K562 (cell line): ENCODE data around the gene LMNA. TPM values are rescaled to one million over a fixed set of nuclear protein-coding genes. Genes with fewer than 3 reads are reported as not detected.
A peak's percentile ranks its signal among the peaks of the same experiment; 100 is the strongest.

Source experiments
- CBX3 ChIP-seq, 2 experiments: IDR thresholded peaks; 1 replicate in 1 of 2; 2 replicates in 1 of 2; pipeline ENCODE4 v1.6.1; 2012; ENCODE audit warnings: inconsistent platforms in 2 of 2, low read length in 2 of 2, borderline replicate concordance in 1 of 2, control low read depth in 1 of 2
- CBX8 ChIP-seq: fragments of 200-600 bp; sonication (generic); IDR thresholded peaks from 2 replicates; pipeline ENCODE4 v1.6.1; 2012; ENCODE audit warnings: borderline replicate concordance, mixed run types, low read depth, mild to moderate bottlenecking, moderate library complexity, mixed read lengths, low read length, control low read depth, inconsistent platforms; ENCODE audit not compliant: poor library complexity, severe bottlenecking; ENCODE audit errors: extremely low read depth
- CEBPG ChIP-seq, 3 experiments: fragments of 200-800 bp in 1 of 3; sonication (Bioruptor generic) in 1 of 3; sonication (generic) in 1 of 3; formaldehyde crosslinking in 1 of 3; IDR thresholded peaks in 2 of 3; conservative IDR thresholded peaks in 1 of 3; 2 replicates each; pipeline versions ENCODE4 v1.6.1 to v1.8.0; 2016 to 2022; ENCODE audit warnings: missing compliant biosample characterization in 2 of 3, missing genetic modification characterization in 2 of 3, mild to moderate bottlenecking in 1 of 3, missing genetic modification reagents in 1 of 3
- CTBP1 ChIP-seq: fragments of 450-650 bp; IDR thresholded peaks from 2 replicates; pipeline ENCODE4 v1.6.1; 2016; ENCODE audit warnings: borderline replicate concordance
- CTCF ChIP-seq, 3 experiments: IDR thresholded peaks in 2 of 3; conservative IDR thresholded peaks in 1 of 3; 2 replicates each; pipeline ENCODE4 v1.5.1; 2011 to 2012; ENCODE audit warnings: low read length in 3 of 3, mild to moderate bottlenecking in 3 of 3, control low read depth in 2 of 3, improper control_type of control experiment in 1 of 3, inconsistent platforms in 1 of 3, low read depth in 1 of 3, mixed read lengths in 1 of 3, moderate library complexity in 1 of 3; ENCODE audit not compliant: insufficient read depth in 2 of 3
- FOXA3 ChIP-seq, 2 experiments: fragments of 450-650 bp in 1 of 2; sonication (generic) in 1 of 2; formaldehyde crosslinking; IDR thresholded peaks in 1 of 2; conservative IDR thresholded peaks in 1 of 2; 2 replicates each; pipeline versions ENCODE4 v1.4.0 to v1.8.0; 2020 to 2022; ENCODE audit warnings: mild to moderate bottlenecking in 2 of 2, missing genetic modification reagents in 1 of 2
- HDAC3 ChIP-seq: fragments of 450-650 bp; IDR thresholded peaks from 2 replicates; pipeline ENCODE4 v1.6.1; 2018; ENCODE audit warnings: borderline replicate concordance, mild to moderate bottlenecking, moderate library complexity; ENCODE audit not compliant: partially characterized antibody
- HNRNPUL1 ChIP-seq: fragments of 200-400 bp; formaldehyde crosslinking; IDR thresholded peaks from 2 replicates; pipeline ENCODE4 v1.6.1; 2017; ENCODE audit warnings: low read length
- HSF4 ChIP-seq: fragments of 250-450 bp; sonication (Bioruptor Pico); IDR thresholded peaks from 2 replicates; pipeline ENCODE4 v2.1.2; 2022; ENCODE audit warnings: mild to moderate bottlenecking, moderate library complexity, borderline replicate concordance
- KAT7 ChIP-seq: sonication (generic); formaldehyde crosslinking; IDR thresholded peaks from 2 replicates; pipeline ENCODE4 v1.8.0; 2022; ENCODE audit warnings: missing genetic modification reagents, mild to moderate bottlenecking, borderline replicate concordance
- KLF10 ChIP-seq: fragments of 250-450 bp; sonication (Bioruptor Pico); IDR thresholded peaks from 2 replicates; pipeline ENCODE4 v1.6.1; 2021; ENCODE audit warnings: matching md5 sums
- MED1 ChIP-seq: sonication (generic); formaldehyde crosslinking; IDR thresholded peaks from 2 replicates; pipeline ENCODE4 v1.8.1; 2023; ENCODE audit warnings: missing genetic modification reagents, borderline replicate concordance
- PPARD ChIP-seq: fragments of 250-450 bp; sonication (Bioruptor Pico); IDR thresholded peaks from 2 replicates; pipeline ENCODE4 v1.8.0; 2022; ENCODE audit warnings: inconsistent platforms, mild to moderate bottlenecking, moderate library complexity
- PTBP1 ChIP-seq: fragments of 200-400 bp; formaldehyde crosslinking; IDR thresholded peaks from 2 replicates; pipeline ENCODE4 v1.6.1; 2017; ENCODE audit warnings: low read depth, low read length
- SAFB ChIP-seq: fragments of 200-400 bp; formaldehyde crosslinking; IDR thresholded peaks from 2 replicates; pipeline ENCODE4 v1.6.1; 2017; ENCODE audit warnings: low read depth, low read length, borderline replicate concordance
- SAFB2 ChIP-seq: fragments of 200-400 bp; formaldehyde crosslinking; IDR thresholded peaks from 2 replicates; pipeline ENCODE4 v1.6.1; 2018; ENCODE audit warnings: borderline replicate concordance, low read length, low read depth, moderate library complexity; ENCODE audit not compliant: severe bottlenecking
- SP1 ChIP-seq: sonication (generic); formaldehyde crosslinking; IDR thresholded peaks from 2 replicates; pipeline ENCODE4 v1.8.1; 2022; ENCODE audit warnings: mild to moderate bottlenecking, missing genetic modification reagents
- TAF15 ChIP-seq: fragments of 200-400 bp; formaldehyde crosslinking; IDR thresholded peaks from 2 replicates; pipeline ENCODE4 v1.6.1; 2017; ENCODE audit warnings: mild to moderate bottlenecking, low read depth, low read length, moderate library complexity
- TEAD4 ChIP-seq, 2 experiments: sonication (generic) in 1 of 2; formaldehyde crosslinking in 1 of 2; IDR thresholded peaks; 2 replicates each; pipeline versions ENCODE4 v1.6.1 to v1.8.0; 2012 to 2022; ENCODE audit warnings: borderline replicate concordance in 1 of 2, inconsistent platforms in 1 of 2, low read length in 1 of 2, mild to moderate bottlenecking in 1 of 2, missing genetic modification reagents in 1 of 2
- U2AF1 ChIP-seq: fragments of 200-400 bp; formaldehyde crosslinking; optimal IDR thresholded peaks from 2 replicates; pipeline ENCODE3; 2017; ENCODE audit warnings: mild to moderate bottlenecking, low read depth, low read length, moderate library complexity
- WHSC1 ChIP-seq: IDR thresholded peaks from one replicate; pipeline ENCODE4 v1.6.1; 2012; ENCODE audit warnings: low read length, control low read depth, inconsistent platforms
- ZFX ChIP-seq: sonication (generic); formaldehyde crosslinking; IDR thresholded peaks from 2 replicates; pipeline ENCODE4 v1.8.0; 2022; ENCODE audit warnings: mild to moderate bottlenecking, missing genetic modification reagents, moderate library complexity
- ZNF408 ChIP-seq: fragments of 250-450 bp; sonication (Bioruptor Pico); IDR thresholded peaks from 2 replicates; pipeline ENCODE4 v1.4.0; 2020; ENCODE audit warnings: low read depth, mild to moderate bottlenecking, moderate library complexity
- ZNF445 ChIP-seq: fragments of 250-450 bp; sonication (Bioruptor Pico); IDR thresholded peaks from 2 replicates; pipeline ENCODE4 v1.4.0; 2020; ENCODE audit warnings: low read depth, mild to moderate bottlenecking, moderate library complexity
- ZNF766 ChIP-seq: fragments of 200-800 bp; sonication (Bioruptor generic); conservative IDR thresholded peaks from 2 replicates; pipeline ENCODE4 v1.6.1; 2016; ENCODE audit warnings: missing genetic modification characterization, missing compliant biosample characterization
- polyA plus RNA-seq, 8 experiments: library from polyadenylated mRNA; depleted of rRNA in 4 of 8; stranded (reverse) in 5 of 8; unstranded in 3 of 8; fragments of >200 nt; fragmentation: Nextera tagmentation in 2 of 8; fragmentation: Illumina TruSeq in 1 of 8; extraction: Ambion mirVana in 2 of 8; extraction: Trizol in 1 of 8; gene quantifications; 2 replicates each; pipeline versions ENCODE4 v1.2.1 to v1.2.3, GENCODE V29; 2011 to 2014; ENCODE audit warnings: inconsistent platforms in 1 of 8, missing spikeins in 1 of 8
- total RNA-seq, 7 experiments: library from RNA; depleted of rRNA in 6 of 7; stranded (reverse); fragments of >200 nt in 6 of 7; fragmentation: Illumina TruSeq in 2 of 7; extraction: Trizol in 2 of 7; gene quantifications; 2 replicates each; pipeline versions ENCODE4 v1.2.1 to v1.2.3, GENCODE V29; 2011 to 2021; ENCODE audit warnings: low replicate concordance in 1 of 7

The LMNA gene
- total and polyA plus RNA-seq, 9 of the 15 experiments (the other 6 are each of a cell fraction or from before 2014, with no cell fraction given) = 1.00 to 347 (median 88.2) TPM

DNA sequence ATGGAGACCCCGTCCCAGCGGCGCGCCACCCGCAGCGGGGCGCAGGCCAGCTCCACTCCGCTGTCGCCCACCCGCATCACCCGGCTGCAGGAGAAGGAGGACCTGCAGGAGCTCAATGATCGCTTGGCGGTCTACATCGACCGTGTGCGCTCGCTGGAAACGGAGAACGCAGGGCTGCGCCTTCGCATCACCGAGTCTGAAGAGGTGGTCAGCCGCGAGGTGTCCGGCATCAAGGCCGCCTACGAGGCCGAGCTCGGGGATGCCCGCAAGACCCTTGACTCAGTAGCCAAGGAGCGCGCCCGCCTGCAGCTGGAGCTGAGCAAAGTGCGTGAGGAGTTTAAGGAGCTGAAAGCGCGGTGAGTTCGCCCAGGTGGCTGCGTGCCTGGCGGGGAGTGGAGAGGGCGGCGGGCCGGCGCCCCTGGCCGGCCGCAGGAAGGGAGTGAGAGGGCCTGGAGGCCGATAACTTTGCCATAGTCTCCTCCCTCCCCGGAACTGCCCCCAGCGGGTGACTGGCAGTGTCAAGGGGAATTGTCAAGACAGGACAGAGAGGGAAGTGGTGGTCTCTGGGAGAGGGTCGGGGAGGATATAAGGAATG, 505 bp downstream of the LMNA start (continued):
- TF ChIP-seq CTBP1 = peak; percentile 72
- no peak for TF ChIP-seq HDAC3
- TF ChIP-seq SAFB = 0 out of 2 replicates have a peak, but pooled peaks have one; percentile 20
- no peak for TF ChIP-seq HNRNPUL1
- TF ChIP-seq U2AF1 = no peak
- no peak for TF ChIP-seq MED1 (CRISPR knock-in tag)
- no peak for TF ChIP-seq ZNF445 (CRISPR knock-in tag)
- peak; percentile 78 for TF ChIP-seq ZFX (CRISPR knock-in tag)
- TF ChIP-seq KLF10 (CRISPR knock-in tag) = no peak
- no peak for TF ChIP-seq ZNF408 (CRISPR knock-in tag)
- TF ChIP-seq SP1 (CRISPR knock-in tag) = peak; percentile 41
- TF ChIP-seq WHSC1 = no peak
- TF ChIP-seq CBX3 (IDR thresholded peaks at IDR 0.05; ENCODE audit: borderline replicate concordance in 1 of 2, low read length in 2 of 2) = no peak
- TF ChIP-seq SAFB2 = no peak
- 0 out of 2 replicates have a peak, but pooled peaks have one; percentile 92 for TF ChIP-seq KAT7
- TF ChIP-seq CEBPG (CRISPR knock-in tag; IDR thresholded peaks at IDR 0.05) = no peak
- TF ChIP-seq CEBPG (tag; conservative IDR thresholded peaks at IDR 0.05 in 1 of 2, IDR thresholded peaks at IDR 0.05 in 1 of 2) = no peak
- no peak for TF ChIP-seq TAF15
- TF ChIP-seq HSF4 = no peak
- TF ChIP-seq ZNF766 = no peak
- TF ChIP-seq PPARD (CRISPR knock-in tag) = no peak
- TF ChIP-seq CTCF (IDR thresholded peaks at IDR 0.05 in 2 of 3, conservative IDR thresholded peaks at IDR 0.05 in 1 of 3; ENCODE audit: insufficient read depth in 2 of 3, low read depth in 1 of 3, low read length in 3 of 3) = no peak
- no peak for TF ChIP-seq CBX8
- no peak for TF ChIP-seq TEAD4 (IDR thresholded peaks at IDR 0.05; ENCODE audit: low read length)
- TF ChIP-seq TEAD4 (CRISPR knock-in tag; IDR thresholded peaks at IDR 0.05; ENCODE audit: borderline replicate concordance) = 0 out of 2 replicates have a peak, but pooled peaks have one; percentile 33
- TF ChIP-seq FOXA3 (CRISPR knock-in tag; conservative IDR thresholded peaks at IDR 0.05 in 1 of 2, IDR thresholded peaks at IDR 0.05 in 1 of 2) = no peak
- no peak for TF ChIP-seq PTBP1
